HK-2 (cell line): Measurements from ENCODE around the gene CTAG1B.
A peak's percentile ranks its signal among the peaks of the same experiment; 100 is the strongest.
"Not testable (repeated sequence)": the region's sequence is repeated elsewhere in the genome, so short reads cannot be mapped to it uniquely, and the experiment has no call there.

Source experiments
- DNase-seq: peaks from one replicate; pipeline ENCODE4 v3.0.0-alpha.2; 2018; ENCODE audit not compliant: unreplicated experiment

Gene CTAG1B

GRCh38 chrX:154620767-154621414 lies 1.8 kb upstream of the CTAG1B start:
- not testable (repeated sequence) for DNase-seq

GRCh38 chrX:154613586-154613985 lies 5.5 kb downstream of the CTAG1B start:
- DNase-seq: not testable (repeated sequence)

GRCh38 chrX:154611146-154611545 lies 7.9 kb downstream of the CTAG1B start:
- DNase-seq: not testable (repeated sequence)

GRCh38 chrX:154608823-154609222 lies 10.3 kb downstream of the CTAG1B start:
- DNase-seq: not testable (repeated sequence)

- not testable (repeated sequence) for DNase-seq
Observed at GRCh38 chrX:154607976-154608375, 11.1 kb downstream of the CTAG1B start.

- DNase-seq: no peak
Observed at GRCh38 chrX:154607370-154607769, 11.7 kb downstream of the CTAG1B start.

GRCh38 chrX:154605566-154605965 lies 13.5 kb downstream of the CTAG1B start:
- DNase-seq: no peak

GRCh38 chrX:154603438-154604430 lies 15.3 kb downstream of the CTAG1B start:
- DNase-seq: peak; percentile 28

GRCh38 chrX:154602766-154603437 lies 16.2 kb downstream of the CTAG1B start:
- DNase-seq: no peak

- no peak for DNase-seq
Observed at GRCh38 chrX:154602226-154602625, 16.9 kb downstream of the CTAG1B start.

GRCh38 chrX:154600759-154601374 lies 18.2 kb downstream of the CTAG1B start:
- DNase-seq: peak; percentile 21

- no peak for DNase-seq
Observed at GRCh38 chrX:154599531-154599930, 19.6 kb downstream of the CTAG1B start.

GRCh38 chrX:154598656-154599055 lies 20.4 kb downstream of the CTAG1B start:
- no peak for DNase-seq

GRCh38 chrX:154597221-154597620 lies 21.9 kb downstream of the CTAG1B start:
- DNase-seq: no peak

GRCh38 chrX:154596290-154596929 lies 22.7 kb downstream of the CTAG1B start:
- DNase-seq: peak; percentile 42

- no peak for DNase-seq
Observed at GRCh38 chrX:154595559-154596249, 23.4 kb downstream of the CTAG1B start.

GRCh38 chrX:154594491-154594890 lies 24.6 kb downstream of the CTAG1B start:
- DNase-seq: no peak

GRCh38 chrX:154593201-154593600 lies 25.9 kb downstream of the CTAG1B start:
- no peak for DNase-seq

GRCh38 chrX:154592505-154592904 lies 26.6 kb downstream of the CTAG1B start:
- no peak for DNase-seq

- not testable (repeated sequence) for DNase-seq
Observed at GRCh38 chrX:154590415-154590814, 28.7 kb downstream of the CTAG1B start.
